Testis (tissue), 2 donors: ENCODE results near the gene MEAF6.

ENCODE experiments used
- CTCF ChIP-seq, 3 experiments: fragments of 450-650 bp in 2 of 3; fragments of 200-600 bp in 1 of 3; sonication (generic) in 1 of 3; IDR thresholded peaks; one replicate each; pipeline ENCODE4 v1.5.1; 2016 to 2019; ENCODE audit warnings: antibody characterized with exemption in 3 of 3, mild to moderate bottlenecking in 2 of 3, moderate library complexity in 1 of 3
- POLR2A ChIP-seq: fragments of 450-650 bp; IDR thresholded peaks from one replicate; pipeline ENCODE4 v1.6.1; 2017; ENCODE audit warnings: antibody characterized with exemption, mild to moderate bottlenecking, moderate library complexity

- TF ChIP-seq CTCF (IDR thresholded peaks at IDR 0.05), result no peak
- no peak for TF ChIP-seq POLR2A
Observed at GRCh38 chr1:37453647-37454046, 60.9 kb downstream of the MEAF6 start.
